Osteoblast (primary cell): ENCODE measurements around the gene FXYD1. TPM values are rescaled to one million over a fixed set of nuclear protein-coding genes. Genes with fewer than 3 reads are reported as not detected.
"Not testable (repeated sequence)": the region's sequence is repeated elsewhere in the genome, so short reads cannot be mapped to it uniquely, and the experiment has no call there.

Experiments
- DNase-seq: peaks from one replicate; pipeline ENCODE4 v3.0.0; 2011; ENCODE audit warnings: low spot score, mixed read lengths; ENCODE audit not compliant: insufficient read length; ENCODE audit errors: missing footprints
- H2AFZ ChIP-seq: 2 replicates; pipeline ENCODE4 v1.6.0; 2011; ENCODE audit warnings: mild to moderate bottlenecking, low read length
- H3K27ac ChIP-seq: 2 replicates; pipeline ENCODE4 v1.5.1; 2011; ENCODE audit warnings: mild to moderate bottlenecking, low read depth, low read length, moderate library complexity
- H3K27me3 ChIP-seq: 2 replicates; pipeline ENCODE4 v1.6.0; 2012; ENCODE audit warnings: mild to moderate bottlenecking, control low read depth, inconsistent platforms, low read length, moderate library complexity; ENCODE audit not compliant: insufficient read depth
- H3K36me3 ChIP-seq: 2 replicates; pipeline ENCODE4 v1.5.1; 2011; ENCODE audit warnings: mild to moderate bottlenecking, low read length, control low read depth, moderate library complexity; ENCODE audit not compliant: insufficient read depth
- H3K4me1 ChIP-seq: 2 replicates; pipeline ENCODE4 v1.5.1; 2011; ENCODE audit warnings: mild to moderate bottlenecking, low read length, control low read depth, moderate library complexity; ENCODE audit not compliant: insufficient read depth
- H3K4me2 ChIP-seq: 2 replicates; pipeline ENCODE4 v1.6.0; 2011; ENCODE audit warnings: mild to moderate bottlenecking, low read length; ENCODE audit not compliant: insufficient read depth
- H3K4me3 ChIP-seq: fragments of 200-600 bp; sonication (generic); 3 replicates; pipeline ENCODE4 v1.5.1; 2012; ENCODE audit warnings: mild to moderate bottlenecking, low read length, inconsistent platforms; ENCODE audit not compliant: insufficient read depth
- H3K79me2 ChIP-seq: 2 replicates; pipeline ENCODE4 v1.6.0; 2012; ENCODE audit warnings: mild to moderate bottlenecking, low read length, control low read depth, inconsistent platforms; ENCODE audit not compliant: insufficient read depth
- H3K9me3 ChIP-seq: 2 replicates; pipeline ENCODE4 v1.5.1; 2011; ENCODE audit warnings: low read depth, low read length, control low read depth
- H4K20me1 ChIP-seq: 2 replicates; pipeline ENCODE4 v1.6.0; 2012; ENCODE audit warnings: mild to moderate bottlenecking, low read length, control low read depth; ENCODE audit not compliant: insufficient read depth
- total RNA-seq: library from RNA; depleted of rRNA; stranded (reverse); fragments of >200 nt; gene quantifications from 2 replicates; pipeline ENCODE4 v1.2.3, GENCODE V29; 2012
- TF ChIP-seq, protein P1 (sequence below): IDR thresholded peaks from 2 replicates; pipeline ENCODE4 v1.5.1; 2011; ENCODE audit warnings: mild to moderate bottlenecking, low read depth, low read length, moderate library complexity; ENCODE audit errors: extremely low read depth

Gene FXYD1
- total RNA-seq, 1 donor = not detected

DNA sequence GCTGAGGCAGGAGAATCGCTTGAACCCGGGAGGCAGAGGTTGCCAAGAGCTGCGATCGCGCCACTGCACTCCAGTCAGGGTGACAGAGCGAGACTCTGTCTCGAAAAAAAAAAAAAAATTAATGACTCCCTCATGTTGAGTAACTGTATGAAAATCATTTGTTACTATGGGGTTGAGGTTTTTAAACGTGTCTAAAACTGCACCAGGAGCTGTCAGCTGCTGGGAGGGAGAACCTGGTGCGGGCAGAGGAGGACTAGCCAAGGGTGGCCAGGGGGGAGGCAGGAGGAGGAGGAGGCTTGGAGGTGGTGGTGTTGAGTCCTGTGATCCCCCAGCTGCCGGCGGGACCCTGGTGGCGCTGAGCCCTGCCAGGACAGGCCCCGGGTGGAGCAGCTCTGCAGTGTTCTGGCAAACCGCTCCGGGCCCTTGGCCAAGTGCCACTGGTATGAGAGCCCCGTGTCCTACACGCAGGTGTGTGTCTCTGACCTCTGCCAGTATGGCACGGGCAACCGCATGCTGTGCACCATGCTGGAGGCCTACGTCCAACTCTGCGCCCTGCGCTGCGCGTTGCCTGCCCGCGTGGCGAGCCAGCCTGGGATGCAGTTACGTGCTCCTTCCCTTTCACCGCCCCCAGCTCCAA, 40.1 kb upstream of the FXYD1 start:
- Histone ChIP-seq H2AFZ (no peak overlapping the region), H4K20me1 (no peaks in the 10 kb centered on the region), H3K79me2 (no peaks in the 10 kb centered on the region), H3K4me2 (no peak overlapping the region), H3K4me3 (no peak overlapping the region), H3K4me1 (no peaks in the 10 kb centered on the region), H3K27me3 (peaks cover 1% of the 10 kb centered on the region), H3K27ac (no peak overlapping the region), H3K9me3 (no peaks in the 10 kb centered on the region), H3K36me3 (no peaks in the 10 kb centered on the region)
- peak; percentile 86 for DNase-seq
- TF ChIP-seq, protein P1, sequence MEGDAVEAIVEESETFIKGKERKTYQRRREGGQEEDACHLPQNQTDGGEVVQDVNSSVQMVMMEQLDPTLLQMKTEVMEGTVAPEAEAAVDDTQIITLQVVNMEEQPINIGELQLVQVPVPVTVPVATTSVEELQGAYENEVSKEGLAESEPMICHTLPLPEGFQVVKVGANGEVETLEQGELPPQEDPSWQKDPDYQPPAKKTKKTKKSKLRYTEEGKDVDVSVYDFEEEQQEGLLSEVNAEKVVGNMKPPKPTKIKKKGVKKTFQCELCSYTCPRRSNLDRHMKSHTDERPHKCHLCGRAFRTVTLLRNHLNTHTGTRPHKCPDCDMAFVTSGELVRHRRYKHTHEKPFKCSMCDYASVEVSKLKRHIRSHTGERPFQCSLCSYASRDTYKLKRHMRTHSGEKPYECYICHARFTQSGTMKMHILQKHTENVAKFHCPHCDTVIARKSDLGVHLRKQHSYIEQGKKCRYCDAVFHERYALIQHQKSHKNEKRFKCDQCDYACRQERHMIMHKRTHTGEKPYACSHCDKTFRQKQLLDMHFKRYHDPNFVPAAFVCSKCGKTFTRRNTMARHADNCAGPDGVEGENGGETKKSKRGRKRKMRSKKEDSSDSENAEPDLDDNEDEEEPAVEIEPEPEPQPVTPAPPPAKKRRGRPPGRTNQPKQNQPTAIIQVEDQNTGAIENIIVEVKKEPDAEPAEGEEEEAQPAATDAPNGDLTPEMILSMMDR = no peak

DNA sequence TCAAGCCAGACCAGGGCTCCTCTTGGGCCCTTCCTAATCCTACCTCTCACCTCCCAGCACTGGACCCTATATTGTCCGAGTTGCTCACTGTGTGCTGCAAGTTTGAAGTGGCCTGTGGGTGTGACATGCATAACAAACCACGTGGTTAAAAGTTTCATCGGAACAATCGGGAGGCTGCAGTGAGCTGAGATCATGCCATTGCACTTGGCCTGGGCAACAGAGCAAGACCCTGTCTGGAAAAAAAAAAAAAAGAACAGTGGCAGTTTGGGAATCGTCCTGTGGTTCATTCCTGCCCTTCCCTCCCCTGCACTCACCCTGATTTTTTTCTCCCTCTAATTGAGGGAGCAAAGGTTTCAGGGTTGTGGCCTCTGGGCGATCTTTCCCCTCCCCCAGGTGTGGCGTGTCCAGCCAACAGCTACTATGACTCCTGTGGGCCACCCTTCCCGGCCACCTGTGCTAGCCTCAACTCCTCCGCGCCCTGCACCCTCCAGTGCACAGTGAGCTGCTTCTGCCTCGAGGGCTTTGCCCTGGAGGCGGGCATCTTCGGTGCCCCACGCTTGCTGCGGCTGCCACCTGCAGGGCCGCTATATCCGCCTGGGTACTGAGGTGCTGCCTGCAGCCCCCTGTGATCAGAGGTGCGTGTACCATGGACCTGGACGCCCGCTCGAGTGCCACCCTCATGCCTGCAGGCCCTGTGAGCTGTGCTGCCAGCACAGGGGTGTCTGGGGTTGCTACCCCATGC, 39.3 kb upstream of the FXYD1 start:
- H3K36me3 ChIP-seq = no peaks in the 10 kb centered on the region
- no peaks in the 10 kb centered on the region for H3K27me3 ChIP-seq
- H3K4me2 ChIP-seq = no peak overlapping the region
- H2AFZ ChIP-seq = no peak overlapping the region
- no peaks in the 10 kb centered on the region for H4K20me1 ChIP-seq
- H3K4me1 ChIP-seq = no peaks in the 10 kb centered on the region
- H3K9me3 ChIP-seq = no peaks in the 10 kb centered on the region
- no peak overlapping the region for H3K4me3 ChIP-seq
- DNase-seq = peak; percentile 57
- TF ChIP-seq, protein P1 = no peak
- no peaks in the 10 kb centered on the region for H3K79me2 ChIP-seq
- H3K27ac ChIP-seq = no peak overlapping the region

DNA sequence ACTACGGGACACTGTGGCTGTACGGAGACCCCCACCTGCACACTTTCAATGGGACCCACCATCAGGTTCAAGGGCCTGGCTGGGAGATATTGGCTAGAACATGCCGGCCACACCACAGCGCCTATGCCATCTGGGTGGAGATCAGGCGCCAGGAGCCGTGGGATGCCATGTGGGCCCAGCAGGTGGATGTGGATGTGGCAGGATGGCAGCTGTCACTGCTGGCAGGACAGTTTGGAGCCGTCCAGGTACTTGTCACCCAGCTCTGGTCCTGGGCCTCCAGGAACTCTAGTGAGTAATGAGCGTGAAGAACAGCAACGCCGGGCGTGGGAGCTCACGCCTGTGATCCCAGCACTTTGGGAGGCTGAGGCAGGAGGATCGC, 38.7 kb upstream of the FXYD1 start:
- Histone ChIP-seq H3K4me2 (no peak overlapping the region), H3K4me1 (no peaks in the 10 kb centered on the region), H4K20me1 (no peaks in the 10 kb centered on the region), H3K4me3 (no peak overlapping the region), H2AFZ (no peak overlapping the region), H3K79me2 (no peaks in the 10 kb centered on the region), H3K27ac (no peak overlapping the region), H3K9me3 (no peaks in the 10 kb centered on the region), H3K27me3 (no peaks in the 10 kb centered on the region), H3K36me3 (no peaks in the 10 kb centered on the region)
- no peak for DNase-seq
- TF ChIP-seq, protein P1 = no peak

DNA sequence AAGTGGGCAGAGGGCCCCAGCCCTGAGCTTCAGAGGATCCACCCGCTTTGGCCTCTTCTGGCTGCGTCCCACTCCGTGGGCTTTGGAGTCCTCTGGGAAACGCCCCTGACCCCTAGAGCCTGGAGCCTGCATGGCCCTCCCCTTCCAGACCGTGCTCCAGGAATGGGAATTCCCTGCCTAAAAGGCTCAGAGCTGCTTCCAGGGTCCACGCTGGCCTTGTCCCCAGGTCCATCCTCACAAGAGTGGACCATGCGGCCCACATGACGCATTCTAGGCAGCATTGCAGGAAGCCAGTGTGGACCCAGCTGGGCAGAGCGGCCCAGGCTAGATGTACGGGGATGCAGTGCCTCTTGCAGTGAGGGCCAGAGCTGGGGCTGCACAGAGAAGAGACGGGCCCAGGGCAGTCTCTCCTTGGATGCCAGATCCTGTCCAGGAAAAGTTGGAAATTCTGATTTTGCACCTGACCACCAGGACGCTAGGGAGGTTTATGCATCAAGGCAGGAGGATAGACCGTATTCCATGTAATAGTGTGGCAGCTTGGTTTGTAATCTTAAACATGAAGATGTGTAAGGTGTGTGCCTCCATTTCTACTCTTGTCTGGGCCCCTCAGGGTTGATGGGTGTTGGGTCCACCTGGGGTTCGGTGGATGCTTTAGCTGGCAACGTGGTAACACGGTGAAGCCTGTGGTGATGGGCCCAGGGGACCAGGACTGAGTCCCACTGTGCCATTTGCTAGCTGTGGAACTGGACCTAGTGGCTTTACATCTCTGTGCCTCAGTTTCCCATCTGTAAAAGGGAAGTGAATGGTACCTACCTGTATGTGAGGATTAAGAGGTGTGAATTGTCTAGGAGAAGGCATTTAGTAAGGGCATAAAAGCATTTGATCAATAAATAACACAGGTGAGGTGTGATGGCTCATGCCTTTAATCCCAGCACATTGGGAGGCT, 37.8 kb upstream of the FXYD1 start:
- Histone ChIP-seq H3K9me3 (no peaks in the 10 kb centered on the region), H3K4me1 (no peaks in the 10 kb centered on the region), H3K27me3 (no peaks in the 10 kb centered on the region), H3K4me3 (no peak overlapping the region), H3K27ac (no peak overlapping the region), H4K20me1 (no peaks in the 10 kb centered on the region), H2AFZ (no peak overlapping the region), H3K79me2 (no peaks in the 10 kb centered on the region), H3K36me3 (no peaks in the 10 kb centered on the region), H3K4me2 (no peak overlapping the region)
- DNase-seq = peak; percentile 50
- TF ChIP-seq, protein P1 = no peak

- not testable (repeated sequence) for H3K4me3 ChIP-seq, H3K79me2 ChIP-seq, DNase-seq, H3K27ac ChIP-seq, H3K9me3 ChIP-seq, H3K4me2 ChIP-seq, H3K27me3 ChIP-seq, H2AFZ ChIP-seq, H3K36me3 ChIP-seq, H4K20me1 ChIP-seq, H3K4me1 ChIP-seq
These were observed 36.7 kb upstream of the FXYD1 start for GRCh38 chr19:35101949-35102348.
